Stimulated activated CD8-positive, alpha-beta memory T cell treated with anti-CD3 and anti-CD28 coated beads, Interleukin-7, amount 100 ng/mL, for 24 hours (primary cell): ENCODE results near the gene RPL28.

Experiments used
- DNase-seq: peaks from one replicate; pipeline ENCODE4 v3.0.0-alpha.2; 2020; ENCODE audit warnings: low read depth

RPL28 gene

GRCh38 chr19:55353803-55354697 is 31.7 kb upstream of the RPL28 start:
- no peak for DNase-seq

GRCh38 chr19:55354698-55355212 is 31.0 kb upstream of the RPL28 start, which contains the start of gene COX6B2:
TSS of gene COX6B2 (minus strand) at chr19:55354719. CDS start at chr19:55354521, 198 bp downstream.
- no peak for DNase-seq

GRCh38 chr19:55355213-55355821 is 30.4 kb upstream of the RPL28 start:
- DNase-seq = no peak

GRCh38 chr19:55358493-55358892 is 27.2 kb upstream of the RPL28 start:
- DNase-seq = no peak

- no peak for DNase-seq
These were observed 26.5 kb upstream of the RPL28 start for GRCh38 chr19:55358943-55359908.

DNA sequence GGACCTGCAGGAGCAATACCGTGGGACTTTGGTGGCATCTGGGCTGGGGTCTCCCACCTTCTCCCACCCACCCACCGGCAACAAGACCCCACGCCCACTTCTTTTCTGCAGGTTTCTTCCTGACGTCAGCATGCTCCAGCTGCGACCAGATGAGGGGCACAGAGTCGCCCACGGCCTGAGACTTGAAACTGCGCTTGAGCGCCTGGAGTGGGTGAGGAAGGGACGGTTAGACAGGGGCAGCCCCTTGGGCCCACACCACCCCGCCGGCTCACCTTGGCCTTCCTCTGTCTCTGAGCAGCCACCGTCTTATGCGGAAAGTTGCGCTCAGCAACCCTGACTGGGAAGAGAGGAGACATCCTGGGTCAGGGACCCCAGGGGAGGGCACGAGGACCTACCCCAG is 24.8 kb upstream of the RPL28 start:
- DNase-seq = no peak

GRCh38 chr19:55362174-55362989 is 23.4 kb upstream of the RPL28 start:
- DNase-seq = no peak

DNA sequence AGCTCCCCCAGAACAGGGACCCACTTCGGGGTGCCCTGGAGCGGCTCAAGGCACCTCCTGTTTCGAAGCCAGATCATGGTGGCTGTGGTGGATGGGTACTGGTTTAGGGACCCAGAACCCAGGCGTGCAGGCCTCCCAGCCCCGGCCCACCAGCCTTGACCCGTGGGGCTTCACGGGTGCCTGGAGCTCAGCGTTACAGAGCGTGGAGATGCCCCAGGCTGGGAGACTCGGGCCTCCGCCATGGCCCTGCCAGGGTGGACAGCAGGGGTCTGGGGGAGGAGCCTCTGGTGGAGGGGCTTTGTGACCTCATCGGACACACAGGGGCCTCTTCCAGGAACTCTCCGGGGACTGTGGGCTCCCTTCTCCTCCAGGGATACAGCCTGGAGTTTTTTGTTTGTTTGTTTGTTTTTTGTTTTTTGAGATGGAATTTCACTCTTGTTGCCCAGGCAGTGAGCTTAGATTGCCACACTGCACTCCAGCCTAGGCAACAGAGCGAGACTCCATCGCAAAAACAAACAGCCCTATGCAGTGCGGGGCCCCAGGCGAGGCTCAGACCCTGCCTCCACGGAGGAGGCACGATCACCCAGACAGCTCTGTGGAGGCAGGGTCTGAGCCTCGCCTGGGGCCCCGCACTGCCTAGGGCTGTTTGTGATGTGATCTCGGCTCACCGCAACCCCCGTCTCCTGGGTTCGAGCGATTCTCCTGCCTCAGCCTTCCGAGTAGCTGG is 22.6 kb upstream of the RPL28 start, which contains the start of gene GARIN5B:
TSS of gene GARIN5B (minus strand) at position 271 of the 727 bp plus-strand sequence. CDS start at position 77, 194 bp downstream.
- no peak for DNase-seq

DNA sequence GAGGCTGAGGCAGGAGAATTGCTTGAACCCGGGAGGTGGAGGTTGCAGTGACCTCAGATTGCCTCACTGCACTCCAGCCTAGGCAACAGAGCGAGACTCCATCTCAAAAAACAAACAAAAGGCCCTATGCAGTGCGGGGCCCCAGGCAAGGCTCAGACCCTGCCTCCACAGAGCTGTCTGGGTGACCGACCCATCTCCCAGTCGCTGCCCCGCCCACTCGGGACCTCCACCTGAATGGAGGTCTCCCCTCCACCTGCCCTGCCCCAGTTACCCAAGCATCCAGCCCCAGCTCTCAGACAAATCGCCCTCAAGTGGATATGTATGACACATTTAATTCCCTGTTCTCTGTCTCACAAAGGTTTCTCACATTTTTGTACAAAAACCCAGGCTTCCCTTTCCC is 20.5 kb upstream of the RPL28 start:
- DNase-seq = no peak

- DNase-seq = no peak
These were observed 19.8 kb upstream of the RPL28 start for GRCh38 chr19:55365964-55366363.

DNA sequence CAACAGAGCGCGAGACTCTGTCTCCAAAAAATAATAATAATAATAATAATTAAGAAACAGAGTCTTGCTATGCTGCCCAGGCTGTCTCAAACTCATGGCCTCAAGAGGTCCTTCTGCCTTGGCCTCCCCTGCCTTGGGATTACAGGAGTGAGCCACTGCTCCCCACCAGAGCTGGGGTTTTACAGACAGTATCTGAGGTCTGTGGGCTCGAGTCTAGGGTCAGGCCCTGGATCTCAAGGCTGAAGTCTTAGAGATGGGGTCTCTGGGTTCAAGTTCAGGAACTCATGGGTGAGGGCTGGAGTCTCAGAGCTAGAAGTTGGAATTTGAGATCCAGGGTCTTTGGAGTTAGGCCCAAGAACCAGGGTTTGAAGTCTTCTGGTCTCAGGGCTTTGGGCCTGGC is 18.9 kb upstream of the RPL28 start:
- no peak for DNase-seq

DNA sequence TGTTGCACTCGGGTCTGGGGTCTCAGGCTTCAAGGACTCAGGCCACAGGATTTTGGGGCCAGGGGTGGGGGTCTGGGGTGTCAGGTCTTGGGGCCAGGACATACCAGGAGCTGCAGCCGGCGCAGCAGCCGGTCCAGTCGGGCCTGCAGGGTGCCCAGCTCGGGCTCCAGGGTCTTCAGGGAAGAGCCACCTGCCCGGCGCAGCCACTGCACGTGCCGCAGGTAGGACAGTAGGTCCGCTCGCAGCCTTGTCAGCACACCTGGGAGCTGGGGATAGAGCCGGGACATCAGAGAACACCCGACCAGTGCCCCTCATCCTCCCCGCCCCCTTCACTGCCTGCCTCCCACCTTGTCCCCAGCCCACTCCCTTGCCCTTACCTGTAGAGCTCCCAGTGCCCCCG is 17.6 kb upstream of the RPL28 start:
- DNase-seq = no peak

DNA sequence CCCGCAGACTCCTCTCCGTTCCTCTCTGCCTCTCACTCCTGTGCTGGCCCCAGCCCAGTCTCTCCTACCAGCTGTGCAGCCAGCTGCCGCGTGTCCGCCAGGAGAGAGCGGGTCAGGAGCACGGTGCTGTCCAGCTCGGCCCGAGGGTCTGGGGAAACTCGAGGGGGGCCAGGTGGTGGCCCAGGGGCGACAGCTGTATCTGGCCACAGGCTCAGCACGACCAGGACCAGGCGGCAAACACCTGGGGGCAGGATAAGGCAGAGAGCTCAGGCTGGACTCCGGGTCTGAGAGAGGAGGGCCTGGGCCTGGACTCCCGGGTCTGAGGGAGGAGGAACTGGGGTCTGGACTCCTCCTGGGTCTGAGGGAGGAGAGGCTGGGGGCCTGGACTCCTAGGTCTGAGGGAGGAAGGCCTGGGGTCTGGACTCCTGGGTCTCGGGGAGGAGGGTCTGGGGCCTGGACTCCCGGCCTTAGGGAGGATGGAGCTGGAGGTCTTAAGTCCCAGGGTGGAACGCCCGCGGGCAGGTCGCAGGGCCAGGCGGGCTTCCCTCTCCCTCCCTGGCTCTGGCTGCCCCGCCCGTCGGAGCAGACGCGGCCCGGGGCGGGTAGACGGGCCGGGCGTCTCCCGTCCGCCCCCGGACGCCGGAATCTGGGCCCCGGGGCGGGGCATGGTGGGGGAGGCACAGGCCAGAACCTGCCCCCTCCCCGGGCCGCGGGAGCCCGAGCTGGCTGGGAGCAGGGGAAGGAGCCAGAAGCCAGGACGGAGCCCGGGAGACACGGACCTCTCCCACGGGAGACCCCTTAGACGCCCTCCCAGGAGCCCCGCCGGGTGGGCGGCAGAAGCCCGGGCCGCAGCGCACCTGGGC is 16.8 kb upstream of the RPL28 start:
- DNase-seq = no peak

GRCh38 chr19:55369653-55370304 is 16.0 kb upstream of the RPL28 start:
- DNase-seq = no peak

DNA sequence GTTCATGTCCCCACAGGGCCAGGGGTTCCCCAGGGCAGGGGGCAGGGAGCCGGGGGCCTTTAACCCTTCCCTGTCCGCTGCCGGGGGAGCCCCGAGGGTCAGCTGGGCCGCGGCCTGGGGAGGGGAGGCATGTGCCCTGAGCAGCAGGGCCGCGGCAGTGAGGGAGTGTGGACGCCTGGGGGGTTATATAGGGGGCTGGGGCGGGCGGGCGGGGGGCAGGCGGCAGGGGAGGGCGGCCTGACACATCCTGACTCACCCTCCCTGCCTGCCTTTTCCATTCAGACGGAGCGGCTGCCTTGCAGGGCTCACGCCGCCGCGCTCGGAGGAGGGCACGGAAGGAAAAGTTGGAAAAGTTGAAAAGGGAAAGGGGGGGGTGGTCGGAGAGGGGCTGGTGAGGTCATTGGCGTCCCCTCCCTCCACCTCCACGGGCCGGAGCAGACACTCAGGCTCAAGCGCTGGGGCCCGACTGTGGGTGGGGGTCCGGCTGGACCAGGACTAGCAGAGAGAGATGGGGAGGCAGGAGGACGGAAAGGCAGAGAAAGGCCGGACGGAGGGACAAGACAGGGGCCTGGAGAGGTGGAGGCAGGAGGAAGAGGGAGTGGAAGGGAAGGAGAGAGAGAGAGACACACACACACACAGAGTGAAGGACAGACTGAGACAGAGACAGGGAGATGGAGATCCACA is 15.3 kb upstream of the RPL28 start, which contains the start of gene IL11:
TSS of gene IL11 (minus strand) at position 159 of the 684 bp plus-strand sequence. CDS start at position 6, 153 bp downstream.
- no peak for DNase-seq

GRCh38 chr19:55372316-55373081 is 13.2 kb upstream of the RPL28 start:
- DNase-seq = no peak

GRCh38 chr19:55373306-55373992 is 12.3 kb upstream of the RPL28 start:
- no peak for DNase-seq
